NCI-H345 treated with DMSO at 0.1 percent for 48 hours (cell line): ENCODE data around the gene IQCN.

Source experiments
- DNase-seq: peaks from one replicate; lab custom pipeline; 2025; ENCODE audit not compliant: unreplicated experiment; lab: John Stamatoyannopoulos, UW

IQCN gene

GRCh38 chr19:18274219-18274780 is at the start of gene IQCN:
Gene IQCN (minus strand): TSS chr19:18274452. CDS start chr19:18269478, 4,974 bp downstream.
- no peak for DNase-seq

GRCh38 chr19:18322759-18323460 is 48.7 kb upstream of the IQCN start, which contains the start of gene LSM4:
Gene LSM4 (minus strand): TSS chr19:18323076. CDS start chr19:18323020, 56 bp downstream.
- DNase-seq = peak; percentile 87

- no peak for DNase-seq
These were observed 48.1 kb upstream of the IQCN start for GRCh38 chr19:18322318-18322758.

- no peak for DNase-seq
These were observed 47.5 kb upstream of the IQCN start for GRCh38 chr19:18321734-18322102.

GRCh38 chr19:18320865-18321733 is 46.8 kb upstream of the IQCN start:
- DNase-seq = no peak

- DNase-seq = no peak
These were observed 45.4 kb upstream of the IQCN start for GRCh38 chr19:18319591-18320135.

GRCh38 chr19:18317961-18318800 is 43.9 kb upstream of the IQCN start:
- no peak for DNase-seq

- DNase-seq = no peak
These were observed 39.1 kb upstream of the IQCN start for GRCh38 chr19:18313398-18313797.

- no peak for DNase-seq
These were observed 37.9 kb upstream of the IQCN start for GRCh38 chr19:18312092-18312534.

GRCh38 chr19:18311502-18312091 is 37.3 kb upstream of the IQCN start:
- DNase-seq = no peak

GRCh38 chr19:18310966-18311365 is 36.7 kb upstream of the IQCN start:
- DNase-seq = no peak

- no peak for DNase-seq
These were observed 36.1 kb upstream of the IQCN start for GRCh38 chr19:18310118-18310909.

GRCh38 chr19:18309525-18310064 is 35.3 kb upstream of the IQCN start:
- no peak for DNase-seq

- no peak for DNase-seq
These were observed 34.7 kb upstream of the IQCN start for GRCh38 chr19:18308948-18309325.

- no peak for DNase-seq
These were observed 34.0 kb upstream of the IQCN start for GRCh38 chr19:18308051-18308947.

- no peak for DNase-seq
These were observed 33.0 kb upstream of the IQCN start for GRCh38 chr19:18307271-18307681.

GRCh38 chr19:18306888-18307260 is 32.6 kb upstream of the IQCN start:
- DNase-seq = no peak

- DNase-seq = no peak
These were observed 32.1 kb upstream of the IQCN start for GRCh38 chr19:18306209-18306887.
